Lower leg skin (tissue), 3 donors: ENCODE data around the gene C14orf180.

Source experiments
- CTCF ChIP-seq, 3 donors: fragments of 450-650 bp; IDR thresholded peaks; one replicate each; pipeline ENCODE4 v1.5.1; 2016; ENCODE audit warnings: antibody characterized with exemption in 3 of 3, mild to moderate bottlenecking in 3 of 3, moderate library complexity in 2 of 3
- POLR2A ChIP-seq, 2 donors: fragments of 450-650 bp; IDR thresholded peaks; one replicate each; pipeline ENCODE4 v1.6.1; 2016 to 2017; ENCODE audit warnings: antibody characterized with exemption in 2 of 2, mild to moderate bottlenecking in 1 of 2, moderate library complexity in 1 of 2

- TF ChIP-seq CTCF (IDR thresholded peaks at IDR 0.05) (no peak), POLR2A (IDR thresholded peaks at IDR 0.05) (no peak)
Observed at GRCh38 chr14:104547310-104547997, 32.1 kb upstream of the C14orf180 start.
